Fibroblast of mammary gland (primary cell): ENCODE data around the gene SNX8.

Source experiments
- DNase-seq: peaks from one replicate; pipeline ENCODE4 v3.0.0-alpha.2; 2010; ENCODE audit warnings: low read depth
- H3K4me3 ChIP-seq: 2 replicates; pipeline ENCODE4 v1.5.1; 2011; ENCODE audit warnings: low read depth, mild to moderate bottlenecking, low read length, moderate library complexity; ENCODE audit not compliant: control insufficient read depth
- TF ChIP-seq, protein P1 (sequence below): conservative IDR thresholded peaks from 2 replicates; pipeline ENCODE4 v1.5.1; 2011; ENCODE audit warnings: low read depth, low read length, inconsistent platforms; ENCODE audit not compliant: control insufficient read depth, insufficient read depth

Gene SNX8

DNA sequence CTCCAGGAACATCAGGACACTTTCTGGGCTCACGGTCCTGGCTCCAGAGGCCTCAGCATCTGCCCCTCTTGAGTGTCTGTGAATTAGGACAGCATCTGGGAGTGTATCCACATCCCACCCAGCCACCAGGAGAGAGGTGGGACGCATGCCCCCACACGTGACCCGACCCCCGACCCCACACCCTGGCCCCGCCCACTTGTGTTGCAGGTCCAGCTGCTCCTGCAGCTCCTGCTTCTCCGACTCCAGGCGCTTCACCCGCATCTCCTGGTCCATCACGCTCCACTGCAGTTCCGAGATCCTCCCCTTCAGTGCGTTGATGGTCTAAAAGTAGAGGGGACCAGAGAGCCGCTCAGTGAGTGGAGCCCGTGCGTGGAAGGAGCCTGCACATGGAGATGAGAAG is 95.1 kb downstream of the SNX8 start:
- DNase-seq, result no peak
- TF ChIP-seq, protein P1, sequence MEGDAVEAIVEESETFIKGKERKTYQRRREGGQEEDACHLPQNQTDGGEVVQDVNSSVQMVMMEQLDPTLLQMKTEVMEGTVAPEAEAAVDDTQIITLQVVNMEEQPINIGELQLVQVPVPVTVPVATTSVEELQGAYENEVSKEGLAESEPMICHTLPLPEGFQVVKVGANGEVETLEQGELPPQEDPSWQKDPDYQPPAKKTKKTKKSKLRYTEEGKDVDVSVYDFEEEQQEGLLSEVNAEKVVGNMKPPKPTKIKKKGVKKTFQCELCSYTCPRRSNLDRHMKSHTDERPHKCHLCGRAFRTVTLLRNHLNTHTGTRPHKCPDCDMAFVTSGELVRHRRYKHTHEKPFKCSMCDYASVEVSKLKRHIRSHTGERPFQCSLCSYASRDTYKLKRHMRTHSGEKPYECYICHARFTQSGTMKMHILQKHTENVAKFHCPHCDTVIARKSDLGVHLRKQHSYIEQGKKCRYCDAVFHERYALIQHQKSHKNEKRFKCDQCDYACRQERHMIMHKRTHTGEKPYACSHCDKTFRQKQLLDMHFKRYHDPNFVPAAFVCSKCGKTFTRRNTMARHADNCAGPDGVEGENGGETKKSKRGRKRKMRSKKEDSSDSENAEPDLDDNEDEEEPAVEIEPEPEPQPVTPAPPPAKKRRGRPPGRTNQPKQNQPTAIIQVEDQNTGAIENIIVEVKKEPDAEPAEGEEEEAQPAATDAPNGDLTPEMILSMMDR, result no peak
- no peak overlapping the region for H3K4me3 ChIP-seq

DNA sequence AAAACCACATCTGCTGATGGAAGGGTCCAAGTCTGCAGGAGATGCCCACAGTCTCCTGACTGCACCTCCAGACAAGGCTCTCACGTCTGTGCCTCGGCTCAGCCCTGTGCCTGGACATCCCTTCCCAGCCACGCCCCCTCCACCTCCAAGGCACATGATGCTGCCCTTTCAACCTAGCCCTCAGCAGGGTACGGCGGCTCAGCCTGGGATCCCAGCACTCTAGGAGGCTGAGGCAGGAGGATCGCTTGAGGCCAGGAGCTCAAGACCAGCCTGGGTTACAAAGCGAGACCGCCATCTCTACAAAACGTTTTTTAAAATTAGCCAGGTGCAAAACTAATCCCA is 95.8 kb downstream of the SNX8 start:
- TF ChIP-seq, protein P1, result no peak
- no peak for DNase-seq
- no peak overlapping the region for H3K4me3 ChIP-seq

DNA sequence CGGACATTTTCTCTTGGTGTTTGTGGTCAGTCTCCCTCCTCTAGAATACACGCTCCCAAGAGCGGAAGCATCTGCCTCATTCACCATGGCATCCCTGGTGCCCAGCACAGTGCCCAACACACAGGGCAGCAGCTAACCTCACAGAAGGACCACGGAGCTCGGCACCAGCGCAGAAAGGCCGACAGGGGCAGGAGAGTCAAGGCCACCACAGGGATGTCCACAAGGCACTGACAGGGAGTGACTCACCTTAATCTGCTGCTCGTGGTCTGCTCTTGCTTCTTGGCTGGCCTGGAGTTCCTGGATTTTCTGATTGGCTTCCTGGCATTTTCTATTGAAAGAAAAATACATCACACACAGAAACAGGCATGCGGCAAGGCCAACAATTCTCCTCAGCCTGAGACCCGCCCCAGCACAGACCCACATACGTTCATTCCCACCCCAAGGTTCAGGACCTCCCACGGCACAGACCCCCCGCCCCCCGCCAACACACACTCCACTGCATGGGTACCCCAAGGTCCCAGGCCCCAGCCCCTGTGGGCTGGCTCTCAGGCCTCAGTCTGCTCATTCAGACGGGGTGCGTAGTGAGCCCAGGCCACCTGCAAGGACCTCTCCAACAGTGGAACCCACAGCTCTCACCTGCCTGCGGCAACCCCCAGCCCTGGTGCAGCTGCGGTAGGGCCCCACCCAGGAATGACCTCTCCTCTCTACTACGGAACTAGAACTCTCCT is 96.4 kb downstream of the SNX8 start:
- TF ChIP-seq, protein P1, result no peak
- DNase-seq, result no peak
- no peak overlapping the region for H3K4me3 ChIP-seq

DNA sequence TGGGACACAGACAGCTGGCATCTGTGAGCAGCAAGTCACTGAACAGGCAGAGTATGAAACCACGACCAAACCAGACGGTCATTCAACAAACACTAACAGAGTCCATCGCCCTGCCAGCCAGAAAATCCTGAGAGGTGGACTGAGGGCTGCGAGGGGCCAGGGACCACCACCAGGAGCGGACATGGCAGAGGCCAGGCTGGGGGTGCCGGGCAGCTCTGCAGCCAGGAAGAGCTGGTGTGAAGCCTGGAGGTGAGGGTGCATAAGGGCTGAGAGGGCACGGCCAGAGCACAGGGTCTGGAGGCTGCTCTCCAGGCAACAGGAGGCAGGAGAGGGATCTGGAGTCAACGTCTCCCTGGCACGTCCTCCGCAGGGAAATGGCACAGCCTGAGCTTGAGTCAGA is 97.0 kb downstream of the SNX8 start:
- no peak for DNase-seq
- no peak overlapping the region for H3K4me3 ChIP-seq
- TF ChIP-seq, protein P1, result no peak

DNA sequence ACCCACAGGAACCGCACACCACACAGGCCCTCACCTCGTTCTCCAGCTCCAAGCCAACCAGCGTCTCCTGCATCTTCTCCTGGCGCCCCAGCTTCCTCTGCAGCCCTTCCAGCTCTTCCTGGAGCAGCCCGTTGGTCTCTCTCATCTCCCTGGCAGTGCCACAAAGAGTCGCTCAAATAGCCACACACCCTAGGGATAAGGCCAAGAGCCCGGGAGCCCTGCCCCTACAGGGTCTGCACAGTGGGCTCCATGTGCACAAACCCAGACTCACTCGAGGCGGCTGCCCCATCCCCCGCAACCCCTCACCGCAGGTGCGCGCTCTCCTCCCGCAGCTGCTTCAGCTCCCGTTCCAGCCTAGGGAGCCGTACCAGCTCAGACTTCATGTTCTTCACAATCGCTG is 98.4 kb downstream of the SNX8 start:
- TF ChIP-seq, protein P1, result no peak
- H3K4me3 ChIP-seq, result no peak overlapping the region

DNA sequence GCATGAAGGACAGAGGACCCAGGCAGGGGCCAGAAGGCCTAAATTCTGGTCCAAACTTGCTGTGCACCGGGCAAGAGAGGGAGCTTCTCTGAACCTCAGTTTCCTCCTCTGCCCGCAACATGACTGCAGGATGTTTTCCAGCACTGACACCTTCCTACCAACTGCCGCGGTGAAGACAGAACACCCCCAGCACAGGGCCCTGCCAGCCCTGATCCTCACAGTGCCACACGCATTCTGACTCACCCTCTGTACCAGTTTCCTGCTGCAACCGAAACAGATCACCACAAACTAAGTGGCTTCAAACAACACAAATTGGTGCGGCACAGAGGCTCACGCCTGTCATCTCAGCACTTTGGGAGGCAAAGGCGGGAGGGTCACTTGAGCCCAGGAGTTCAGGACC is 99.6 kb downstream of the SNX8 start:
- DNase-seq, result no peak
- no peak overlapping the region for H3K4me3 ChIP-seq
- TF ChIP-seq, protein P1, result no peak

More for the DNA sequence above, 98.4 kb downstream of the SNX8 start:
- no peak for DNase-seq
